Activated CD8-positive, alpha-beta memory T cell treated with anti-CD3 and anti-CD28 coated beads for 36 hours (primary cell): ENCODE measurements around the gene APOL1. TPM values are rescaled to one million over a fixed set of nuclear protein-coding genes. Genes with fewer than 3 reads are reported as not detected.

ENCODE experiments used
- CTCF ChIA-PET: fragments of 350-600 bp; sonication (Branson Sonifier 250); formaldehyde crosslinking; loops from one replicate; lab custom pipeline; 2021; ENCODE audit warnings: antibody characterized with exemption; lab: Charles Lee
- POLR2A ChIA-PET: fragments of 350-600 bp; sonication (Branson Sonifier 250); formaldehyde crosslinking; loops from one replicate; lab custom pipeline; 2021; ENCODE audit warnings: antibody characterized with exemption; lab: Charles Lee
- total RNA-seq, 2 experiments: library from RNA; stranded (reverse); gene quantifications; one replicate each; pipeline ENCODE4 v1.2.3, GENCODE V29; 2021

The APOL1 gene
- total RNA-seq, 2 experiments from 2014 or later = 33.0 to 35.6 TPM

DNA sequence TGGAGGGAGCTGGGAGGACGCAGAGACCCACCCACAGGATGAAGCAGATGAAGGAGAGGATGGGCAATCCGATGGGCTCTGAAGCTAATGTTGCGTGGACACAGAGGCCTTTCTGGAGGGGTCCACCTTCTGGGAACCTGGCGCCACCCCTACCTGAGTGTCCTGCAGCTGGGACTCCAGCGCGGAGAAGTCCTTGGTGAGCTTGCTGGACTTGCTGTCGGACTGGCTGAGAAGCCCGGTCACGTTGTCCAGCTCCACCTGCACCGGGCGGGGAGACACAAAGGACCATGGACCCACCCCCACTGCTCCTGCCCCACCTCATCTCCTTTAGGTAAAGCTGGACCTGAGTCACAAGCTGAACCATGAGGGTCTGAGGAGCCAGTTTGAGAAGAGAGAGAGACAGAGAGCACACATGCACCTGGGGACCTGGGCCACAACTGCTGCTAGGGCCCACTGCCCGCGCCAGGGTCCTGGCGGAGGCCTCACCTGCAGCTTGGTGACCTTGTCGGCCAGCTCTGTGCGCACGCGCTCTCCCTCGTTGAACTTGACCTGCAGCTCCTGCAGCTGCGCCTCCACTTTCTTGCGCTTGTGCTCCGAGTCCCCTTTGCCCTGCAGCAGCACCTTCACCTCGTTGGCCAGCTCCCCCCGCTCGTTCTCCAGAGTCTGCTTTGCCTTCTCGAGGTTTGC is 40.8 kb downstream of the APOL1 start:
- ChIA-PET POLR2A (interaction anchor here (0.6 to 0.8 kb wide), 2 partner anchors 13 to 212 kb away, joined by 3 to 4 read pairs; no protein-coding TSS in a partner anchor), CTCF (interaction anchor here (1.2 to 3.4 kb wide), 3 partner anchors 8 to 38 kb away, joined by 3 to 17 read pairs (median 6); no protein-coding TSS in a partner anchor)

DNA sequence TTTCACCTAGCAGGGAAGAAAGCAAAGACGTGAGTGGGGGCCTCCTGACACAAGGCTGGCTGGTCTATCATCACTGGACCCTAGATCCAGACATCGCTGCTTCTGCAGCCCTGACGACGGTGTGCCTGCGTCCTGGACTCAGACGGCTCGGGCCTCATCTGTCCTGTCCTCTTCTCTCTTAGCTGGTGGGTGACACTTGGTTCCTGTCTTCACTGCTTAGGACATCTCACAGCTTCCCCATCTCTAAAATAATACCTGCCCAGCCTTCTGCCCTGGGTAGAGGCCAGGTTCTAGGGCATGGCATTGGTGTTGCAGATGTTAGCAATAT is 41.3 kb downstream of the APOL1 start:
- ChIA-PET CTCF (interaction anchor here (1.2 to 3.4 kb wide), 4 partner anchors 8 to 37 kb away, joined by 3 to 17 read pairs (median 7); no protein-coding TSS in a partner anchor), POLR2A (no interaction called here)

DNA sequence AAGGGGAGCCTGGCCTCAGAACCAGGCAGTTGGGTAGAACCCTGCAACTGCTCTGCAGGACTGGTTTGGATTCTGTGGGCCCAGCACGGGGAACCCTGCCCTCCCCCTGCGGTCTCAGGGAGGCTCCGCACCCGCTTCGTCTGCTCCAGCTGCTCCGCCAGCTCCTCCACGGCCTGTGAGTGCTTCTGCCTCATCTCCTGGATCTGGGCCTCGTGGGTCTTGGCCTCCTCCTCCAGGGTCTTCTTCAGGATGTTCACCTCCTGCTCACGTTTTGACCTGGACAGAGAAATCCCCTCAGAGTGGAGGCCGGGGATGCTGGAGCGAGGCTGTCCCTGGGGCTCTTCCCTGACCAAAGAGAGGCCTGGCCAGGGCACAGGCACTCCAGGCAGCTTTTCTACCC is 41.9 kb downstream of the APOL1 start:
- POLR2A ChIA-PET = no interaction called here
- CTCF ChIA-PET = interaction anchor here (0.6 to 3.4 kb wide), 5 partner anchors 7 to 68 kb away, joined by 3 to 17 read pairs (median 6); no protein-coding TSS in a partner anchor

DNA sequence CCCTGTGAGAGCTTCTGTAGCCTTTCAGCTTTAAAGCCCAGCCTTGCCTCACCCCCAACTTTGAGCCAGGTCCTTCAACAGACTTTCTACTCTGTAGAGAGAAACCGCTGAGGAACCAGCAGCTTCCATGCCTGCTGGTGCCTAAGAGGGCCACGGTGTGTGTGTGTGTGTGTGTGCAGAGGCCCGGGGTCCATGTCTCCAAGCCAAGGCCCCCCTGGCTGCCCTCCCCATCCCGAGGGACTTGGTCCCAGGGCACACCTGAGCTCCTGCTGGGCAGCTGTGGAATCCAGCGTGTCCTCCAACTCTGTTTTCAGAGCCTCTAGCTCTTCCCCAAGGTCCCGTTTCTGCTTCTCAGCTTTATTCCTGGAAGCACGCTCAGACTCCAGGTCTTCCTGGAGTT is 42.3 kb downstream of the APOL1 start:
- CTCF ChIA-PET = interaction anchor here (0.6 to 1.8 kb wide), 4 partner anchors 9 to 191 kb away, joined by 5 to 8 read pairs (median 6); no protein-coding TSS in a partner anchor
- POLR2A ChIA-PET = no interaction called here

DNA sequence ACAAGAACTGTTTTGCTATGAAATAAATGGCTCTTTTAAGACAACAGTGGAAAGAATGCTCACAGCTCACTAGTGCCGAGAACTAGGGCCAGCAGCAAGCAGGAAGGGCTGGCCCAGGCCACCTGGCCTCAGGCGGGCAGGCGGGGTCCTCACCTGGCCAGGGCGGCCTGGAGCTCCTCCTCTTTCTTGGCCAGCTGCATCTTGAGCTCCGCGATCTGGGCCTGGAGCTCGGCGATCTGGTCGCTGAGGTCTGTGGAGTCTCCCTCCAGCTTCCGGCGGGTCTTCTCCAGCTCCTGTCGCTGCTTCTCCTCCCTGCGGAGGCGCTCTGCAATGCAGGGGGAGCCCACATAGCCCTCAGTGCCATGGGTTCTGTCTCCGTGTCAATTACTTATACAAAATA is 43.8 kb downstream of the APOL1 start:
- ChIA-PET CTCF (interaction anchor here (0.5 to 8.6 kb wide), 2 partner anchors 11 to 172 kb away, joined by 3 to 66 read pairs; no protein-coding TSS in a partner anchor), POLR2A (no interaction called here)

DNA sequence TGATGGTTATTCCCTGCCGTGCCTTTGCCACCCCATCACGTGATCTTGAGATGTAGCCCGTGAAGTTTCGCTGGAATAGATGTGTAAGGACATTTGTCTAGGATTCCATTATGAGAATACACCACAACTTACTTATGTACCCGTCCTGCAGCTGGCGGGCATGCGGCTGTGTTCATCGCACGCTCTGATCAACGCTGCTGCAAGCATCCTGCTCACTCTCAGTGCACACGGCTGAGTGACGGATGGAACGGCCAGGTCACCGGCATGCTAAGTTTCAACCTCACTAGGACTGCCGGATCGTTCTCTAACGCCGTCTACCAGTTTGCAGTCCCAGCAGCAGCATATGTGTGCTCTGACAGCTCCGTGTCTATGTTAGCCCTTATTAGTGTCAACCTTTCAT is 44.6 kb downstream of the APOL1 start:
- ChIA-PET CTCF (interaction anchor here (8.6 kb wide), 1 partner anchor 171 kb away, joined by 66 read pairs; no protein-coding TSS in a partner anchor), POLR2A (no interaction called here)

DNA sequence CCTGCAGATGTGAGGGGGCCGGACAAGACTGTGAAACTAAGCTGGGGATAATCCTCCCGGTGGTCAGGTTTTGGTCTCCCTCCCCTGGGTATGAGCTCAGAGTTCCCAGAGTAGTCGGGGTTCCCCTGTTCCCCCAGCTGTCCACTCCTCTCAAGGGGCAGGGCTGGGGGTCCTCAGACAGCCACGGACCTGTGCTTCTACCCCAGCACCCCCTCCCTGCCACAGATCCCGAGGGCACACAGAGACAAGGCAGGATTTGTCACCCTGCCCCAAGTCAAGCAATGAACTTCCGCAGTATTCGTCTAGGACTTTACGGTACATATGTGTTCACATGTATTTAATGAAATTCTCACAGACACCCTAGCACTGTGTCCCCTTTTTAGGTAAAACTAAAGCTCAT is 45.2 kb downstream of the APOL1 start:
- CTCF ChIA-PET = interaction anchor here (1.0 to 8.6 kb wide), 3 partner anchors 14 to 171 kb away, joined by 3 to 66 read pairs (median 3); no protein-coding TSS in a partner anchor
- POLR2A ChIA-PET = no interaction called here

DNA sequence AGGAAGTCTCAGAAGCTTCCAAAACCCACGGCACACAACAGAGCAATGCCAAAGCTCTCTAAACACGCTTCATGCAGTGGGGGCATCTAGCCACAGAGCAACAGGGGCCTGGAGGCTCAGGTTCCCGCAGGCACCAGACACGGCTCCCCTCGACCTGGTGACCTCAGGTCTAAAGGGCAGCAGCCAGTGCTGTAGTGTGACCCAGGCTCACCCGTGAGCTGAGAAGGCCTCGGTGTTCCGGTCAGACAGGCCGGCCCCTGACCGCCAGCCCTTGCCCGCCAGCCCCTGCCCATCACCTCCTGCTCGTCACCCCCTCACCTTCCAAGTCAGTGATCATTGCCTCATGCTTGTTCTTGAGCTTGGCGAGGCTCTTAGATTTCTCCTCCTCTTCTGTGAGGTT is 45.7 kb downstream of the APOL1 start:
- POLR2A ChIA-PET = no interaction called here
- CTCF ChIA-PET = interaction anchor here (0.9 to 8.6 kb wide), 6 partner anchors 10 to 170 kb away, joined by 3 to 66 read pairs (median 4); no protein-coding TSS in a partner anchor

DNA sequence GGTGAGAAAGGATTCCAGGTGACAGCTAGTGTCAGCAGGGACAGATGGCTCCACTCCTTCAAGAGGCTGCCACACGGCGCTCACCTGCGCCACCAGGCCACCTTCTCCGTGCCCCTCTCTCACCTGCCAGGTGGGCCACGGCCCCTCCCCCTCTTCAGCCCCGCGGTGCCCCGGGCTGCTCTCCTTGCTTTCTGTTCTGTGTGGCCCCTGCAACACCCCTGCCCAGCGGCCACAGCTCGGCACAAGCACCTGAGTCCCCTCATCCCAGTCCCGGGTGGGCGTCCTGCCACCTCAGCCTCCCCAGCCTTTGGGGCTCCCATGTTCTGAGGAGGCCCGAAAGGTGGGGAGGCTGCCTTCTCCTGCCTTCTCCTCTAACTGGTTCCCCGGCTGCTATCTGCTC is 46.4 kb downstream of the APOL1 start:
- POLR2A ChIA-PET = no interaction called here
- CTCF ChIA-PET = interaction anchor here (0.9 to 8.6 kb wide), 6 partner anchors 11 to 187 kb away, joined by 3 to 66 read pairs (median 6); no protein-coding TSS in a partner anchor

DNA sequence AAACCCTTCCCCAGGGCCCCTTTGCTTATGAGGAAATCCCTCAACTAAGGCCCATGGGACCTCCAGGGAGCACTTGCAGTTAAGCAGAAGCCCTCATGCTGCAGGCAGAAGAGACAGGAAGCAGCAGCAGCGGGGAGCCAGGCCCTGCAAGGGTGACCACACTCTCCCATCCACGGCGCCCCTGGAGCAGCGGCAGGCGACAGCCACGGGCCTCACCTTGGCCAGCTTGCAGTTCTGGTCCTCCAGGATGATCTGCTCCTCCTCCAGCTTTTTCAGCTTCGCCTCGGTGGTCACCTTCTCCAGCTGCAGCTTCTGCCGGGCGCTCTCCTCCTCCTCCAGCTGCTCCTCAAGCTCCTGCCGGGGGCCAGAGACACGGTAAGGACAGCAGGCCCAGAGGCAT is 47.0 kb downstream of the APOL1 start:
- ChIA-PET CTCF (interaction anchor here (0.6 to 8.6 kb wide), 12 partner anchors 11 to 187 kb away, joined by 3 to 66 read pairs (median 6); no protein-coding TSS in a partner anchor), POLR2A (no interaction called here)

DNA sequence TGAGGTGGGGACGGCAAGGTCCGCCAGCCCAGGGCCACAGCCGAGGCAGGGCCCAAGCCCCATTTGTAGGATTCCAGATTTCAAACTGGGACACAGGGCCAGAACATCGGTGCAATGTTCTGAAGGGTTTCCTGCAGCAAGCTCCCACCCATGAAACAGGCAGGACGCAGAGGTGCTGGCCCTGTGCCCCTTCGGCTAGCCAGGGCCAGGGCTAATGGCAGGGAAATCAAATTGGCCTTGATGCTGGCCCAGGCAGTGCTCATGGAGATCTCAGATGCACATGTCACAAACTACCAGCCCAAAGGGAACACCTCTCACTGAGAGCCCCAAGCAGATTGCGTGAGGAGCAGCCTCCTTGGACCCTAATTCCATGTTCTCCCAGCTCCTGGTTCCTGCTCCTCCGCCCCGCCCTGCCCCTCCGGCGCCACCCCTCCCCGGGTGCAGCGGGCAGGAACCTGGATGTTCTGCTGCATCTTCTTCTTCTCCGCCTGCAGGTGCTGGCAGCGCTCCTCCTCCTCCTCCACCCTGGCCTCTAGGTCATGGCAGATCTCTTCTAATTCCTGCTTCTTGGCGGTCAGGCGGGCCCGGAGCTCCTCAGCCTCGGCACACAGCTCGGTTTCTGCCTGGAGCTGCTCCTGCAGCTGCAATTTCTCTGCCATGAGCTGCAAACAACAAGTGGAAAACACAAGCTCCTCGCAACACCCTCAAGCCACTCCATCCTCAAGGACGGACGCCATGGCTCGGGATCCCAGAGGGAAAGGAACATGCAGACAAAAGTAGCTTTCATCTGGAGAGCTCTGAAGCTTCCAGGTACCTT is 47.7 kb downstream of the APOL1 start:
- CTCF ChIA-PET = interaction anchor here (0.6 to 8.6 kb wide), 30 partner anchors 7 to 186 kb away, joined by 3 to 66 read pairs (median 5); no protein-coding TSS in a partner anchor

DNA sequence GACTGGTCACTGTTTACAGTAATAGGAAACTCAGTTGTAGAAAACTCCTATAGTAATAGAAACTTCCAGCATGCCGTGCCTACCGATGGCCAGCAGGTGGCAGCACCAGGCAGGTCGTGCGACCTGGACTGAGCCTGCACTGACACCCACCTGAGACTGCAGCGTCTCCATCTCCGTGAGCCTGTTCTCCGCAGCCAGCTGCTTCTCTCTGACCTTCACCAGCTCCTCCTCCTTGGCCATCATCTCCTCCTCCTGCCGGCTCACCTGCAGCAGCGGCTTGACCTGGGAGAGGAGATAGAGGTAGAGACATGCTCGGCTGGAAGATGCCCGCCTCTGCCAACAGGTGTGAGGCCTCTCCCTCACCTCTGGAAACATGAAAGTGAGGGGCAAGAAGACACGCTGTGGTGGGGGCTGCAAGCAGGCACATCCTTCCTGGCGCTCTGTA is 48.5 kb downstream of the APOL1 start:
- POLR2A ChIA-PET = no interaction called here
- CTCF ChIA-PET = interaction anchor here (0.6 to 8.6 kb wide), 28 partner anchors 8 to 185 kb away, joined by 3 to 66 read pairs (median 5); no protein-coding TSS in a partner anchor

More for the DNA sequence above, 47.7 kb downstream of the APOL1 start:
- POLR2A ChIA-PET = interaction anchor here (0.7 kb wide), 1 partner anchor 170 kb away, joined by 3 read pairs; no protein-coding TSS in a partner anchor

DNA sequence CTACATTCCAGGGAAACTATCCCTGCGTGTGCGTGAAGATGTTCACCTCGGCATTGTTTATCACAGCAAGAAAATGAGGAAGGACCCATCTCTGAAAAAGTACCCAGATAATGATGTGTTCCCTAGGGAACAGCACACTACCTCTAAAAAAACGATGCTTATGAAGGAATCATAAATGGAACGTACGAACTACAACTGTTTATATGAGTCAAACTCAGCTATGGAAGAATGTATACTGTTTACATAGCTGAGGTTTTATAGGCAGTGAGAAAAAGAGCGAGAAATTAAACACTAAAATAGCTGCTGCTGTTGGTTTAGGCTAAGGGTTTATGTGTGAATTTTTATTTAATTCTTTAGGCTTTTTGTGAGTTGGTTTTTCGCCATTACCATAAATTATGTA is 48.9 kb downstream of the APOL1 start:
- POLR2A ChIA-PET = no interaction called here
- CTCF ChIA-PET = interaction anchor here (0.9 to 8.6 kb wide), 22 partner anchors 9 to 185 kb away, joined by 3 to 66 read pairs (median 5); no protein-coding TSS in a partner anchor

DNA sequence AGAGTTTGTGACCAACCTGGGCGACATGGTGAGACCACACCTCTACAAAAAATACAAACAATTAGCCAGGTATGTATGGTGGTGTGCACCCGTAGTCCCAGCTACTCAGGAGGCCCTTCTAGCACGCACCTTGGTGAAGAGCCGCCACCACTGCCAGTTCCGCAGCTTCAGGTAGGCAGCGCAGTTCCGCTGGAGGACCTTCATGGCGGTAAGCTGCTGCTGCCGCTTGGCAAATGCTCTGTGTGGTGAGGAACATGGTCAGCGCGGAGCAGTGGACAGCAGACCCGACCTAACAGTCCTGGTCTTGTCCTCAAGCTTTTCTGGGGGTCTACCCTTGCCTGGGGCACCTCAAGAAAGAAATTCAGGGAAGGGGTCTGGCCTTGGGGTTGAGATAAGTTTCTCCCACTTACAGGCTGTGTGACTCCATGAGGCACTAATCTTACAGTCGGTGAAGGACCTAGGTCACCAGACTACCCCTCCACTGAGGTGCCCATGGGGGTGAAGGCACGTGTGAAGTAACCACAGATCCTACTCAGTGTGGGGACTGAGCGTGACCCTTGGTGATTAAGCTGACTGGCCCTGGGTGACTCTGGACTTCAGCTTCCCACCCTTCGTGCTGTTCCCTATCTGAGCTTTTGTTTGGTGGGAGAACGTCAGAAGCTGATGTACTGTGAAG is 49.6 kb downstream of the APOL1 start:
- POLR2A ChIA-PET = no interaction called here

DNA sequence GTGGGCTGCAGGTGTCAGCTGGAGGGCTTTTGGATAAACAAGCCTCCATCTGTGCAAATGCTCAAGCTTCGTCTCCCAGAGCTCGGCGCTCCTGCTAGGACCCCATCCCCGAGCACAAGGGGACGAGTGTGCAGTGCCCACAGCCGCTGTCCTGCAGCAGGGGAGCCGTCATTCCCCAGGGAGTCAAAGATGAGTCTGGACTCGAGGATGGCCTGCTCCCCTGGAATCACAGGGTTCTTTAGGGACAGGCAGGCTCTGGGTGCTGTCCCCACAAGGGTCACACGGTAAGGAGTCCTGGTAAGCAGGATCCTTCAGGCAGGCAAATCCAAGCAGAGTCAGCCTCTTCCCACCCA is 50.2 kb downstream of the APOL1 start:
- POLR2A ChIA-PET = no interaction called here
- CTCF ChIA-PET = interaction anchor here (0.8 to 8.6 kb wide), 4 partner anchors 10 to 166 kb away, joined by 3 to 66 read pairs (median 14); no protein-coding TSS in a partner anchor

More for the DNA sequence above, 49.6 kb downstream of the APOL1 start:
- CTCF ChIA-PET = interaction anchor here (0.8 to 8.6 kb wide), 12 partner anchors 9 to 184 kb away, joined by 3 to 66 read pairs (median 8); no protein-coding TSS in a partner anchor

DNA sequence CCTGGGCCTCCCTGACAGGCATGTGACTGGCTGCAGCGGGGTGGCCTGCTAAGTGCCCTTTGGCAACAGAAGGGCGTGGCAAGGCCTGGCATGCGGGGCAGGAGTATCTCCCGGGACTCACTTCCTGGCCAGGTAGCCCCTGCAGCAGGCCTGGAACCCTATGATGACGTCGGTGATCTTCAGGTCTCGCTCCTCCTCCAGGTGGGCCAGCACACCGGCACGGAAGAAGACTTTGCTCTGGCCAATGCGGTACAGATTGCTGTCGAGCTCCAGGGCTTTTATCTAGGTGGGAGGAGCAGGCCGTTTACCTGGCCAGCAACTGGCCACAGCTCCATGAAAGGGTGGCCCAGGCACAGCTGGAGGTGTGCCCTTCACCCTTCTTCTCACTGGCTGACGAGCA is 50.9 kb downstream of the APOL1 start:
- POLR2A ChIA-PET = no interaction called here

DNA sequence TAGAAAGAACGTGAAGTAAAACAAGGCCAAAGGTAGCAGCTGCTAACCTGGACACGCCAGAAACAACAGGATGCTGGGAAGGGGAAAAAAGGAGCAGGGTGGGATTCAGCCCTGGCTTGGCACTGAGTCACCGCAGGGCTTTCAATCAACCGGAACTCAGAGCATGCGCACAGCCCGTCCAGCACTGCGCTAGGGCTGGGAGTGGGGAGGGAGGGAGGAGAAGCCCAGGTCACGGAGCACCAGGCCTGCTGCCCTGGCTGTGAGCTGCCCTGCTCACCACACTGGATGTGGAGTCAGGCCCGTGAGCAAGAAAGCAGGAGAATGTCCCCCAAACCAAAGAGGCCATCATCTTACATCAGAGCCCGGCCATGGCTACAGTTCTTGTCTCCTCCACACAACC is 51.5 kb downstream of the APOL1 start:
- ChIA-PET CTCF (interaction anchor here (8.6 kb wide), 1 partner anchor 165 kb away, joined by 66 read pairs; no protein-coding TSS in a partner anchor), POLR2A (no interaction called here)

More for the DNA sequence above, 50.9 kb downstream of the APOL1 start:
- CTCF ChIA-PET = interaction anchor here (8.6 kb wide), 1 partner anchor 165 kb away, joined by 66 read pairs; no protein-coding TSS in a partner anchor

DNA sequence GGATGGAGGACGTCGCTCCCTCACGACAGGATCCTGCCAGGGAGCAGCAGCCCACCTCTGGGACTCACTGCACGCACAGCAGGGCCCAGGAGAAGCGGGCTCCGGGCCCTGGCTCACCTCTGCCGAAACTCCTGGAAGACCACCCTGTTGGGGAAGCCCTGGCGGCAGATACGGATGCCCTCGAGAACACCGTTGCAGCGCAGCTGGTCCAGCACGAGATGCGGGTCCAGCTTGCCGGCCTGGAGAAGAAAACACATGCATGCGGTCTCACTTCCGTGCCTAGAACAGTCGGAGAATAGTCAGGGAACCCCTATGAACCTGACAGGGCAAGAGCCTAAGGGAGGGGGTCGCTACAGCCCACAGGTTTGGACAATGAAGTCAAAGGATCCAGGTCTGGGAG is 52.9 kb downstream of the APOL1 start:
- POLR2A ChIA-PET = no interaction called here
- CTCF ChIA-PET = no interaction called here
